D721Med (cell line): Measurements from ENCODE around the gene SYT2.
"Not testable (repeated sequence)": the region's sequence is repeated elsewhere in the genome, so short reads cannot be mapped to it uniquely, and the experiment has no call there.

Experiments used
- DNase-seq: peaks from one replicate; pipeline ENCODE4 v3.0.0; 2011; ENCODE audit warnings: low spot score; ENCODE audit not compliant: insufficient read length
- FAIRE-seq: peaks from 2 replicates; lab custom pipeline; 2011; peaks lifted over from hg19 to GRCh38; lab: Jason Lieb, UNC
- TF ChIP-seq, protein P1 (sequence below): IDR thresholded peaks from 2 replicates; pipeline ENCODE4 v1.5.1; 2012; ENCODE audit warnings: mild to moderate bottlenecking, control low read depth; ENCODE audit not compliant: insufficient read depth; ENCODE audit errors: missing control alignments

Gene SYT2

DNA sequence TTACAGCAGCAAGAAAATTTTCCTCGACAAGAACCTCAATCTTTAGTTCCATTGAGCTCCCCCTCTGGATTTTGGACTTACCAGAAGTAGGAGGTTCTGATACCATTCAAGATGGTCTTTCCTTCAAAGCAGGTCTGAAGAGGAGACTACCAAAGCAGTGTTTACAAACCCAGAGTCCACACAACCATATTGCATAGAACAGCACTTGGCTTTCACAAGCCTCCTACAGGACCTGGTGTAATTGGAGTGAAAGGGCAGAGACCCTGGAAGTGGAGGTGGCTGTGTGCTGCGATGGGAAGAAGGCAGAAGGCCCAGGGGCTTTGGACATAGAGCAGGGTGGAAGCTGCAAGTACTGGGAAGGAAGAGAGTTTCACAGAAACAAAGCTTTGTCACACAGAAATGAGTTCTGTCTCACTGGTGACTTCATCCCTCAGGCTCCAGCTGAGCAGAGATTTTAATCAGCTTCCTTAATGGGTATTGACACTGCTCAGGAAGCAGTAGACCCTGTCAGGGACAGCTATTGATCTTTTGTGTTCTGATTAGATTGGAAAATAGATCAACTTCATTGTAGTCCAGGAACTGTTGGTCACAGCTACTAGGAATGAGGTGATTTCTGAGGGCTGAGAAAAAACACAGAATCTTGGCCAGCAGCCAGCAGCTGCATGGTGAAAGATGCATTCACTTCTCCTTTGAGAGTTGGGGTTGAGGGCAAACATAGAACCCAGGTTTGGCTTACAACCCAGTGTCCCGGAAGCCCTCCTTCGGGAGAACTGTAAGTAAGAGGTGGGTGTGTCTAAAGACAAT, 124.0 kb downstream of the SYT2 start:
- FAIRE-seq: no peak
- TF ChIP-seq, protein P1, sequence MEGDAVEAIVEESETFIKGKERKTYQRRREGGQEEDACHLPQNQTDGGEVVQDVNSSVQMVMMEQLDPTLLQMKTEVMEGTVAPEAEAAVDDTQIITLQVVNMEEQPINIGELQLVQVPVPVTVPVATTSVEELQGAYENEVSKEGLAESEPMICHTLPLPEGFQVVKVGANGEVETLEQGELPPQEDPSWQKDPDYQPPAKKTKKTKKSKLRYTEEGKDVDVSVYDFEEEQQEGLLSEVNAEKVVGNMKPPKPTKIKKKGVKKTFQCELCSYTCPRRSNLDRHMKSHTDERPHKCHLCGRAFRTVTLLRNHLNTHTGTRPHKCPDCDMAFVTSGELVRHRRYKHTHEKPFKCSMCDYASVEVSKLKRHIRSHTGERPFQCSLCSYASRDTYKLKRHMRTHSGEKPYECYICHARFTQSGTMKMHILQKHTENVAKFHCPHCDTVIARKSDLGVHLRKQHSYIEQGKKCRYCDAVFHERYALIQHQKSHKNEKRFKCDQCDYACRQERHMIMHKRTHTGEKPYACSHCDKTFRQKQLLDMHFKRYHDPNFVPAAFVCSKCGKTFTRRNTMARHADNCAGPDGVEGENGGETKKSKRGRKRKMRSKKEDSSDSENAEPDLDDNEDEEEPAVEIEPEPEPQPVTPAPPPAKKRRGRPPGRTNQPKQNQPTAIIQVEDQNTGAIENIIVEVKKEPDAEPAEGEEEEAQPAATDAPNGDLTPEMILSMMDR: no peak
- DNase-seq: no peak

DNA sequence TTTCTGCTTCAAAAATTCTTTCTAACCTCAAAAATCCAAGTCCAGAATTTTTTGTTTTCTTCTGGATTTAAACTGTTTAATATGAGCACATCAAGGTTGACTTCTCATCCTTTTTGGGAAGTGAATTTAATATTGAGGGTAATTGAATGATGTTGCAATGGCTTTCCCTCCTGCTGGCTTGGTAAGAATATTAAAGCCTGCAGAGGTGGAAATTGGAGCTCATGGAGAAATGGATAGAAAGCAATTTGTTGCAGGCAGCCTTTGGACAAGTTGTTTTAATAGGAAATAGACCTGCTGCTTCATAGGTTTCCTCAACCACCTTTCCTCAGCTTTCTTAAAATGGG, 124.7 kb downstream of the SYT2 start:
- TF ChIP-seq, protein P1: no peak

DNA sequence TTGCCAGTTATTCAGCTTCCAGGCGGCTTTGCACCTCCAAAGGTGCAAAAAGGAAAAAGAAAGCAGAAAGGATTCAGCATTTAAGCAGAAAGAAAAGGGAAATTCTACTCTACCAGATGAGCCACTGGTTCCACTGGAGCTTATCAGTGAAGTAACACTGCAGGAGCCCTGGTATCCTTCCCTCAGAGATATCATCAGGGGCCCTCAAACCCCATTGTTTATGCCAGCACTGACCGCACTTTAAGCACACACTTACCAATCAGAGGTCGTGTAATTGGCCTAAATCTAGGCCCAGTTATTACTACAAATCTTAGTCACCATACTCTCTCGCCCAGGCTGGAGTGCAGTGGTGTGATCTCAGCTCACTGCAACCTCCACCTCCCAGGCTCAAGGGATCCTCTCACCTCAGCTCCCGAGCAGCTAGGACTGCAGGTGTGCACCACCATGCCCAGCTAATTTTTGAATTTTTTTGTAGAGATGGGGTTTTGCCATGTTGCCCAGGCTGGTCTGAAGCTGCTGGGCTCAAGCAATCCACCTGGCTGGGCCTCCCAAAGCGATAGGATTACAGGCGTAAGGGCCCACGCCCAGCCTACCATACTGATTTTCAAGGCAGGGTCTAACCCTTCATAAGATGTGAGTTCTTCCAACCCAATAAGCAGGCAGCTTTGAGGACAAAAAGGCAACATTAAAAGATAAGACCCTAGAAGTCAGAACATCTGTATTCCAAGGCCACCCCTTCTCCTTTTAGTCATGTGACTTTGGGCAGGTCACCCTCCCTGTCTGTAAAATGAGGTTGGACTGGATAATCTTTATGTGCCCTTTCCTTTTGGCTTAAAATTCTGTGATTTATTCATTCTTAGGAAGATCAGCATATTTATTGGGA, 125.3 kb downstream of the SYT2 start:
- DNase-seq (no peak), FAIRE-seq (no peak)
- TF ChIP-seq, protein P1: no peak

More for the DNA sequence above, 124.7 kb downstream of the SYT2 start:
- FAIRE-seq (no peak), DNase-seq (no peak)

DNA sequence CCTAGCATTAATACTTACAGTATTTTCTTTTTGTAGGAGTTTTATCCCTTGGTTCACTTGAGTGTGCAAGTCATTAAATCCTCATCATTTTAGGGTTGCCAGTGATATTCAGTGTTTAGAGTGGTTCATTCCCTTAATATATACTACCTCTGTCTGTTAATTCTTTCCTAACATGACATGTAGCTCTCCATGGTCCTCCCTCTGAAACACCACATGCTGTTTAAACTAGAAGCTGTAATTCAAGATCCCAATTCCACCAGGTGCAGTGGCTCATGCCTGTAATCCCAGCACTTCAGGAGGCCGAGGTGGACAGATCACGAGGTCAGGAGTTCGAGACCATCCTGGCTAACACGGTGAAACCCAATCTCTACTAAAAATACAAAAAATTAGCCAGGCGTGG, 127.9 kb downstream of the SYT2 start:
- DNase-seq, FAIRE-seq: not testable (repeated sequence)

DNA sequence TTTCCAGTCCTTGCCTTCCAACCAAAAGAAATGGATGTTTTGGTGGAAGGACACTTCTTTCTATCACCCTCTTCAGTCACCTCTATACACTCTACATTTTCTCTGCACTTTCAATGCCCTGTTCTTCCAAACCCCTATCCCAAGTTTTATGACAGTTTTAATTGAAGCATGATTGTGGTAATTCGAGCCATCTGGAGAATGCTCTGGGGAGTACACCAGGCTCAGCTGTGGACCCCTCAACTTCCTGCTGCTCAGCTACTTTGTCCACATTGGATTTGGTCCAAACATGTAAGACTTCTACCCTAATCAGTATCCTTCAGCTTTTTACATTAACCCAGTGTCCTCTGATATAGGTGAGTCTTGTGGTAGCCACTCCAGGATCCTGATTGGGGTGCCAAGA, 129.6 kb downstream of the SYT2 start:
- no peak for FAIRE-seq
- no peak for DNase-seq
- TF ChIP-seq, protein P1: no peak

DNA sequence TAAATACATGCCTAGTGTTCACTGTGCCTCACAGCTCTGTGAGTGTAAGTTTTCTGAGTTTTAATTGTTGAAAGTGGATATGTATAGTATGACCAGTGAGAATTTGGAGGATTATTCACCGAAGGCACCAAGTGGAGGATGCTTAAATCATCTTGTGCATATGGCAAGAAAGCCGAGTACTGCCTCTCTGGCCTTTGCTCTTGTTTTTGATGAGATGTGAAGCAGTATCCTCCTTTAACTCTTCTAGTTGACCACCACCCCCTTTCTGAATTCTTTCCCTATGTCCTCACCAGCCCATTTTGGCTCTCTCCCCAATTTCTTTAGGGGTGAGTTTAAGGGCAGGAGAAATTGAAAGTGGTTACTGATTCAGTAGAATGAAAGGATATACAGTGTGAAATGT, 130.4 kb downstream of the SYT2 start:
- no peak for FAIRE-seq

DNA sequence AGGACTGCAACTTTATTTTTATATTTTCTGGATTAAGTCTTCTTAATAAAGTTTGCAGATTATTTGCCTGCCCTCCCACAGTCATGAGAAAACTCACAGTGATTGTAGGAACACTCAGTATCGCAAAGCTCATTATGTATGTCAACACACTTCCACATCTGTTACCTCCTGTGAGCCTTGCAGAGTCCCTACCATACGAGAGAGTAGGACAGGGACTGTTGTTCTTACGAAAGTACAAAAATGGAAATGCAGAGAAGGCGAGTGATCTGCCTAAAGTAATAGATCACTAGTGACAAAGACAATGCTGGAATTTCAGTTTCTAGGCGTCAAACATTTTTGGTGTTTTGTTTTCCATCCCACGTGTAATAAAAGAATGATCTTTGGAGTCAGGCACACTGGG, 131.7 kb downstream of the SYT2 start:
- TF ChIP-seq, protein P1: no peak
- DNase-seq: no peak
- FAIRE-seq: no peak

More for the DNA sequence above, 130.4 kb downstream of the SYT2 start:
- DNase-seq: no peak
- TF ChIP-seq, protein P1: no peak
